ENCODE measurements around the gene SUPT20HL1.

SUPT20HL1 gene

GRCh38 chrX:24399550-24399949 lies 39.1 kb downstream of the SUPT20HL1 start:
- peaks cover 14% of the 10 kb centered on the region for H3K4me1 ChIP-seq (ENCODE audit: control insufficient read depth, insufficient read depth, low read length)
- TF ChIP-seq OVOL3 (tag by site-specific recombination; IDR thresholded peaks at IDR 0.05) (no peak), ZXDB (tag by site-specific recombination; IDR thresholded peaks at IDR 0.05) (no peak), ZBTB21 (tag by site-specific recombination; IDR thresholded peaks at IDR 0.05) (no peak), ZNF629 (tag by site-specific recombination; IDR thresholded peaks at IDR 0.05) (no peak), ZNF280D (tag by site-specific recombination; IDR thresholded peaks at IDR 0.05) (no peak), ZNF654 (tag by site-specific recombination; IDR thresholded peaks at IDR 0.05; ENCODE audit: low read depth) (no peak), ZSCAN16 (tag by site-specific recombination; IDR thresholded peaks at IDR 0.05) (no peak), FEZF1 (tag by site-specific recombination; IDR thresholded peaks at IDR 0.05) (no peak), SCRT1 (tag by site-specific recombination; IDR thresholded peaks at IDR 0.05; ENCODE audit: borderline replicate concordance) (no peak), ZNF585B (tag by site-specific recombination; IDR thresholded peaks at IDR 0.05) (no peak), ZNF433 (tag by site-specific recombination; IDR thresholded peaks at IDR 0.05; ENCODE audit: low read depth) (no peak), ZNF747 (tag by site-specific recombination; IDR thresholded peaks at IDR 0.05) (no peak), ZNF280C (tag by site-specific recombination; IDR thresholded peaks at IDR 0.05) (no peak), ZNF146 (tag by site-specific recombination; IDR thresholded peaks at IDR 0.05) (no peak), ZNF626 (tag by site-specific recombination; IDR thresholded peaks at IDR 0.05) (no peak)
- no peak overlapping the region for H3K27ac ChIP-seq (ENCODE audit: extremely low read depth, low read depth, low read length)
- POLR2A ChIA-PET: no interaction called here
- CTCF ChIA-PET: interaction anchor here (0.6 to 11.2 kb wide), 4 partner anchors 15 to 140 kb away, joined by 3 to 196 read pairs (median 5); no protein-coding TSS in a partner anchor
- H3K4me3 ChIP-seq (ENCODE audit: low read depth, low read length): no peak overlapping the region
- no peaks in the 10 kb centered on the region for H3K36me3 ChIP-seq (ENCODE audit: control insufficient read depth in 2 of 2, insufficient read depth in 1 of 2, low read length in 2 of 2)
- no peaks in the 10 kb centered on the region for H3K9me3 ChIP-seq (ENCODE audit: control insufficient read depth, insufficient read depth, low read depth, low read length)

GRCh38 chrX:24405959-24406358 lies 45.5 kb downstream of the SUPT20HL1 start:
- CTCF ChIA-PET: interaction anchor here (2.3 kb wide), 1 partner anchor 10 kb away, joined by 8 read pairs; no protein-coding TSS in a partner anchor
- Histone ChIP-seq H3K4me3 (ENCODE audit: low read depth, low read length) (no peak overlapping the region), H3K36me3 (ENCODE audit: control insufficient read depth in 2 of 2, insufficient read depth in 1 of 2, low read length in 2 of 2) (no peaks in the 10 kb centered on the region), H3K27ac (ENCODE audit: extremely low read depth, low read depth, low read length) (no peak overlapping the region), H3K4me1 (ENCODE audit: control insufficient read depth, insufficient read depth, low read length) (peaks cover 5% of the 10 kb centered on the region), H3K9me3 (ENCODE audit: control insufficient read depth, insufficient read depth, low read depth, low read length) (no peaks in the 10 kb centered on the region)
- no peak for TF ChIP-seq ZNF292 (tag by site-specific recombination; IDR thresholded peaks at IDR 0.05; ENCODE audit: borderline replicate concordance, low read depth)
- TF ChIP-seq PATZ1 (tag by site-specific recombination; IDR thresholded peaks at IDR 0.05): no peak
- no peak for TF ChIP-seq ZNF26 (tag by site-specific recombination; IDR thresholded peaks at IDR 0.05)
- TF ChIP-seq ZNF362 (tag by site-specific recombination; IDR thresholded peaks at IDR 0.05): no peak
- POLR2A ChIA-PET: no interaction called here

All from HEK293 (cell line).